ENCODE data around the gene SOX1.

DNA sequence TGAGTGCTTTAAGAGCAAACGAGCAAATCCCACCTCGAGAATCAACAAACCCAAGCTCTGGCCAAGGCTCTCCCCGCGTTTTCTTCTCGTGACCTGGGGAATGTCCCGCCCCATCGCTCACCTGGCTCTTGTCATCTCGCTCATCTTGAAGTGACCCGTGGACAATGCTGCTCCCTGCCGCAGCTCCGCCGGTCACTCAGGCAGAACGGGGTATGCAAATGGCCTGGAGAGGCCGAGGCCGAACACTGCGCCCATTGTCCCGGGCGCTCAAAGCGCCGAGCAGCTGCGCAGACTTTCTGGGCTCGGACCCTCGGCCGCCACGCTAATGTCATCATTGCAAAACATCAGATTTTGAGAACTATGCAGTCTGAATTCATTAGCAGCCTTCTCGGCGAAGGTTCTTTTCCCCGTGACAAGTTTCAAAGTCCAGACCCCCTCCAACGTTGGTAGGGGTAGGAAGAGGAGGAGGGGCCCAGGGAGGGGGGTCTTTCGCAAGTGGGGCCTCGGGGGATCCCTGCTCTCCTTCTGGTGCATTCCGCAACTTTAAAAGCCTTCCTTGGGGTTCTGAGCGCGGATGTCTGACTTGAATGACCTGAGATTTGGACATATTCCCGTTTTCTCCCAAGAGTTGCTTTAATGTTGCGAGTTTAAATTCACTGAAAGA is 39.7 kb downstream of the SOX1 start:
- TF ChIP-seq, protein P1, sequence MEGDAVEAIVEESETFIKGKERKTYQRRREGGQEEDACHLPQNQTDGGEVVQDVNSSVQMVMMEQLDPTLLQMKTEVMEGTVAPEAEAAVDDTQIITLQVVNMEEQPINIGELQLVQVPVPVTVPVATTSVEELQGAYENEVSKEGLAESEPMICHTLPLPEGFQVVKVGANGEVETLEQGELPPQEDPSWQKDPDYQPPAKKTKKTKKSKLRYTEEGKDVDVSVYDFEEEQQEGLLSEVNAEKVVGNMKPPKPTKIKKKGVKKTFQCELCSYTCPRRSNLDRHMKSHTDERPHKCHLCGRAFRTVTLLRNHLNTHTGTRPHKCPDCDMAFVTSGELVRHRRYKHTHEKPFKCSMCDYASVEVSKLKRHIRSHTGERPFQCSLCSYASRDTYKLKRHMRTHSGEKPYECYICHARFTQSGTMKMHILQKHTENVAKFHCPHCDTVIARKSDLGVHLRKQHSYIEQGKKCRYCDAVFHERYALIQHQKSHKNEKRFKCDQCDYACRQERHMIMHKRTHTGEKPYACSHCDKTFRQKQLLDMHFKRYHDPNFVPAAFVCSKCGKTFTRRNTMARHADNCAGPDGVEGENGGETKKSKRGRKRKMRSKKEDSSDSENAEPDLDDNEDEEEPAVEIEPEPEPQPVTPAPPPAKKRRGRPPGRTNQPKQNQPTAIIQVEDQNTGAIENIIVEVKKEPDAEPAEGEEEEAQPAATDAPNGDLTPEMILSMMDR (conservative IDR thresholded peaks at IDR 0.05; ENCODE audit: low read length) = no peak
- no peak for TF ChIP-seq EZH2phosphoT487 (IDR thresholded peaks at IDR 0.05; ENCODE audit: borderline replicate concordance, low read depth, low read length)

Measured in OCI-LY7 (cell line).